IPS-20b (cell line): ENCODE data around the gene MCF2L.

Experiments
- H3K27ac ChIP-seq: one replicate; pipeline ENCODE4 v1.5.1; 2013; ENCODE audit warnings: low read length
- H3K27me3 ChIP-seq: 2 replicates; pipeline ENCODE4 v1.6.1; 2013; ENCODE audit warnings: mild to moderate bottlenecking, low read length, inconsistent platforms; ENCODE audit not compliant: insufficient read depth
- H3K36me3 ChIP-seq: 2 replicates; pipeline ENCODE4 v1.6.1; 2013; ENCODE audit warnings: low read depth, mild to moderate bottlenecking, inconsistent platforms, low read length, moderate library complexity; ENCODE audit not compliant: insufficient read depth
- H3K4me1 ChIP-seq: 2 replicates; pipeline ENCODE4 v1.6.1; 2013; ENCODE audit warnings: mild to moderate bottlenecking, control low read depth, inconsistent platforms, low read length, moderate library complexity; ENCODE audit not compliant: insufficient read depth
- H3K4me3 ChIP-seq: 2 replicates; pipeline ENCODE4 v1.5.1; 2013; ENCODE audit warnings: mild to moderate bottlenecking, low read length, inconsistent platforms
- H3K9ac ChIP-seq: 2 replicates; pipeline ENCODE4 v1.6.1; 2013; ENCODE audit warnings: low read depth, mild to moderate bottlenecking, inconsistent platforms, low read length, moderate library complexity
- H3K9me3 ChIP-seq: 2 replicates; pipeline ENCODE4 v1.6.1; 2013; ENCODE audit warnings: mild to moderate bottlenecking, low read depth, low read length, inconsistent platforms; ENCODE audit not compliant: insufficient read depth

MCF2L gene

GRCh38 chr13:112977091-112977490 lies 8.1 kb downstream of the MCF2L start:
- Histone ChIP-seq H3K9me3 (no peaks in the 10 kb centered on the region; the same call in 1 of the 2 replicates), H3K4me1 (no peaks in the 10 kb centered on the region), H3K27me3 (no peaks in the 10 kb centered on the region), H3K27ac (no peak overlapping the region), H3K9ac (no peak overlapping the region), H3K36me3 (no peaks in the 10 kb centered on the region), H3K4me3 (no peak overlapping the region)

DNA sequence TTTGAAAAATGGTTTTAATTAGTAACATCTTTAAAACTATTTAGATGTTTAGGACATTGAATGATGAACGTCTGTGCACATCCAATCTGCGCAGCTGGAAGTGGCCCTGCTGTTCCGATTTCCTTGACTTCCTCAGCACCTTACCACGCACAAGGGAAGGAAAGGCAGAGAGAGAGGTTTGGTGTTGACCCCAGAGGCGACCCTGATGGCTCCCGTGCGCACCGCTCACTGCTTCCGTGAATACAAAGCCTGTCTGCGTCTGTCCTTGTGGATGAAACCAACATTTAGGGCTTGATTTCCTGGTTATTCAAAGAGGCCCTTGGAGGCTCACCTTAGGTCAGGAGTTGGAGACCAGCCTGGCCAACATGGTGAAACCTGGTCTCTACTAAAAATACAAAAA lies 8.5 kb downstream of the MCF2L start:
- Histone ChIP-seq H3K27ac (no peak overlapping the region), H3K4me3 (no peak overlapping the region), H3K27me3 (no peaks in the 10 kb centered on the region), H3K36me3 (no peaks in the 10 kb centered on the region), H3K9ac (no peak overlapping the region), H3K9me3 (no peaks in the 10 kb centered on the region; the same call in 1 of the 2 replicates), H3K4me1 (no peaks in the 10 kb centered on the region)

- H3K27me3 ChIP-seq, result no peaks in the 10 kb centered on the region
Observed at GRCh38 chr13:112978561-112979405, 9.8 kb downstream of the MCF2L start.

DNA sequence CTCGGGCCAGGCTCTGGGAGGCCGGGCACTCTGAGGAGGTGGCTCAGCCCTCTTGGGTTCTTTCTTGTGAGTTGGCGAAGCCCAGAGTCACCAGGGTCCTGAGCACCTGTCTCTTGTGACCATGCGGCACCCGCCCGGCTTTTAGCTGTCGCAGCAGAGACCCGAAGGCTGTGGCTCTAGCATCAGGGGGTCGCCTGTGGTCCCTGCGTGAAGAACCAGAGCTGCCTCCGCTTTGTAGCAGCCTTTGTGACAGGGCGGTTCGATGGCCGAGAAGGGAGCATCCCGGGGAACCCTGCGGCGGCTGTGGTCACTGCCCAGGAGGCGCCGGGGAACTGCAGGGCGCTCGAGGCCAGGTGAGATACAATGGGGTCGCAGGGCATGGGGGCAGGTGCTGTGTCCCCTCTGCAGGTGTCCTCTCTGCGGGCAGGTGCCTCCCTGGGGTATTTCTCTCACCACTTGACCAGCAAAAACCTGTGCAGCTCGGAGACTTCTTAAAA lies 10.4 kb downstream of the MCF2L start:
- Histone ChIP-seq H3K9me3 (no peaks in the 10 kb centered on the region), H3K9ac (no peak overlapping the region), H3K4me3 (no peak overlapping the region), H3K27me3 (no peaks in the 10 kb centered on the region), H3K27ac (no peak overlapping the region), H3K4me1 (no peaks in the 10 kb centered on the region), H3K36me3 (no peaks in the 10 kb centered on the region)

More at GRCh38 chr13:112978561-112979405, 9.8 kb downstream of the MCF2L start:
- no peaks in the 10 kb centered on the region for H3K9me3 ChIP-seq
- no peak overlapping the region for H3K27ac ChIP-seq
- no peaks in the 10 kb centered on the region for H3K4me1 ChIP-seq
- no peaks in the 10 kb centered on the region for H3K36me3 ChIP-seq
- no peak overlapping the region for H3K4me3 ChIP-seq
- no peak overlapping the region for H3K9ac ChIP-seq

- Histone ChIP-seq H3K36me3 (no peaks in the 10 kb centered on the region), H3K4me1 (no peaks in the 10 kb centered on the region), H3K27ac (no peak overlapping the region), H3K4me3 (no peak overlapping the region), H3K9ac (no peak overlapping the region), H3K27me3 (no peaks in the 10 kb centered on the region), H3K9me3 (no peaks in the 10 kb centered on the region)
Observed at GRCh38 chr13:112980434-112980833, 11.4 kb downstream of the MCF2L start.

GRCh38 chr13:112981451-112981850 lies 12.4 kb downstream of the MCF2L start:
- Histone ChIP-seq H3K9ac (no peak overlapping the region), H3K4me3 (no peak overlapping the region), H3K27me3 (no peaks in the 10 kb centered on the region), H3K27ac (no peak overlapping the region), H3K36me3 (no peaks in the 10 kb centered on the region), H3K4me1 (no peaks in the 10 kb centered on the region), H3K9me3 (no peaks in the 10 kb centered on the region)

DNA sequence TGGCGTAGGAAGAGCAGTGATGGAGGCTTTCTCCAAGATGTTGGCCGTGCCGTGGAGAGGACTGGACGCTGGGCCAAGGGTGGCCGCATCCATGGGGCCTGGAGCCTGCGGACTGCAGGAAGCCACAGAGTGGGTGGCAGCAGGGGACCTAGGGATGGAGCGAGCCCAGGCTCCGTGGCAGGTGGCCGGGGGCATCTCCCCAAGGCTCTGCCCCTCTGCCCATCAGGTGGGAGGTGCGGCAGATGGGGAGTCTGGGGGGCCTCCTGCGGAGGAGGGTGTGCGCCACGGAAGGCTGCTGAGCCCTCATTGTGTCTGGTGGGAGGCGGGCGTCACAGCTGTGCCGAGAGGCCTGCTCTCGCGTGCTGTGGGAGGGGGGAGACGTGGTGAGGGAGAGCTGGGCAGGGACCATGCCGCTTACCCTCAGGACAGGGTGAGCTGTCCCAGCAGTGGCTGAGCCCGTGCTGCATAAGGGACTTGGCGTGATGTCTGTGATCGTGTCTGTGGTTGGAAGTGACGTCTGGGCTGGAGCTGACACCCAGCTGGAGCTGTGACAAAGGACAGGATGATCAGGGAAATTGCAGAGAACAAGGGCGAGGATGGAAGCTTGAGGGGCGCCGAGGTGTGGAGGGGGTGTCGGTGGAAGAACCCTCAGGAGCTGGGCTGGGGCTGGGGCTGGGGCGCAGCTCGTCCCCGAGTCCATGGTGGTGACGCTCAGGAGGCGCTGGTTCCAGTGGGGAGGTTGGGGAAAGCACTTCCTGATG lies 13.4 kb downstream of the MCF2L start:
- Histone ChIP-seq H3K9me3 (no peaks in the 10 kb centered on the region), H3K9ac (no peak overlapping the region), H3K27ac (no peak overlapping the region), H3K27me3 (no peaks in the 10 kb centered on the region), H3K4me1 (no peaks in the 10 kb centered on the region), H3K4me3 (no peak overlapping the region), H3K36me3 (no peaks in the 10 kb centered on the region)

DNA sequence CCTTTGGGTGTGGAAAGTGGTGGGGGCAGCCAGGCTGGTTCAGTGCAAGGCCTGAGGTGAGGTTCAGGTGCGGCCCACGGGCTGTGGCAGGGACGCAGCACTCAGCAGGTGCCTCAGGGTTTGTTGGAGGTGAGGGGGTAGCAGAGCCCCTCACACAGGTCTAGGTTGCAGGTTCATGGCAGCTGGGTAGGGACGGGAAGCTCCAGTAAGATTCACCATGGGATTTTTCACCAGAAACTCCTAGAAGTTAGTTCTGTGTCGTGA lies 14.0 kb downstream of the MCF2L start:
- Histone ChIP-seq H3K9me3 (no peaks in the 10 kb centered on the region), H3K4me1 (no peaks in the 10 kb centered on the region), H3K27ac (no peak overlapping the region), H3K4me3 (no peak overlapping the region), H3K36me3 (no peaks in the 10 kb centered on the region), H3K9ac (no peak overlapping the region), H3K27me3 (no peaks in the 10 kb centered on the region)

DNA sequence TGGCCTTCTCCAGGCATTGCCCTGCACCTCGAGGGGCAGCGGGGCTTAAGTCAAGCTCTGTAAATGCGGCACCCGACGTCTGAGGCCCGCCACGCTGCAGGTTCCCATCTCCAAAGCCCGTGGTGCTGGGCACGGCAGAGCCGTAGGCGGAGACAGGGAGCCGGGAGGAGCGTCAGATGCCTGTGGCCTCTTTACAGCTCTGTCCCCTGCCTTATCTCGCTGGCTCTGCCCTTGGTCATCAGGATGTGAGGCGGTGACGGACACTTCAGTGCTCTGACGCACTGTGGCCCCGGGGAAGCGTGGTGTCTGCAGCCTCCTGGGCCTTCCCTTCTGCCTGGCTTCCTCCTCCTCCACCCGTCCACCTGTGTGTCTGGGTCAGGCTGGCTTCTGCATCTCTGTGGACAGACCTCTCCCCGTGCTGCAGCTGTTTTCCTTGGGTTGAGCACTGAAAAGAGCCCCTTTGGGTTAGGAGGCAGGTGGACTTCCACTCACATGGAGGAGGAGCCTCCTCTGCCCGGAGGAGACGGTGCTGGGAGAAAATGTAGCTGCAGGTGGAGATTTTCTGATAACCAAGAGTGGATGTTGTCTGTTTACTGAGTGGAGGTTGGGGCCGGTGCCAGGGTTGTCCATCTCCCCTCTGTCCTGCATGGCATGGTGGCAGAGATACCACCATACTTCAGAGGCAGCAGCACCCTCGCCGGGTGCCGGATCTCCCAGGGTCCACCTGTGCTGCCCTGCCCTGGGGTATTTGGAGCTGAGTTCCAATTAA lies 14.6 kb downstream of the MCF2L start:
- H3K4me1 ChIP-seq, result no peaks in the 10 kb centered on the region
- no peaks in the 10 kb centered on the region for H3K36me3 ChIP-seq
- H3K9ac ChIP-seq, result no peak overlapping the region
- H3K4me3 ChIP-seq, result no peak overlapping the region
- H3K9me3 ChIP-seq, result no peaks in the 10 kb centered on the region
- no peak overlapping the region for H3K27ac ChIP-seq
- no peaks in the 10 kb centered on the region for H3K27me3 ChIP-seq

- no peak overlapping the region for H3K4me3 ChIP-seq
- H3K9ac ChIP-seq, result no peak overlapping the region
- H3K36me3 ChIP-seq, result no peaks in the 10 kb centered on the region
- H3K9me3 ChIP-seq, result peaks cover under 1% of the 10 kb centered on the region; the same call in 1 of the 2 replicates
- no peak overlapping the region for H3K27ac ChIP-seq
- no peaks in the 10 kb centered on the region for H3K27me3 ChIP-seq
- H3K4me1 ChIP-seq, result no peaks in the 10 kb centered on the region
Observed at GRCh38 chr13:112984501-112984900, 15.5 kb downstream of the MCF2L start.

DNA sequence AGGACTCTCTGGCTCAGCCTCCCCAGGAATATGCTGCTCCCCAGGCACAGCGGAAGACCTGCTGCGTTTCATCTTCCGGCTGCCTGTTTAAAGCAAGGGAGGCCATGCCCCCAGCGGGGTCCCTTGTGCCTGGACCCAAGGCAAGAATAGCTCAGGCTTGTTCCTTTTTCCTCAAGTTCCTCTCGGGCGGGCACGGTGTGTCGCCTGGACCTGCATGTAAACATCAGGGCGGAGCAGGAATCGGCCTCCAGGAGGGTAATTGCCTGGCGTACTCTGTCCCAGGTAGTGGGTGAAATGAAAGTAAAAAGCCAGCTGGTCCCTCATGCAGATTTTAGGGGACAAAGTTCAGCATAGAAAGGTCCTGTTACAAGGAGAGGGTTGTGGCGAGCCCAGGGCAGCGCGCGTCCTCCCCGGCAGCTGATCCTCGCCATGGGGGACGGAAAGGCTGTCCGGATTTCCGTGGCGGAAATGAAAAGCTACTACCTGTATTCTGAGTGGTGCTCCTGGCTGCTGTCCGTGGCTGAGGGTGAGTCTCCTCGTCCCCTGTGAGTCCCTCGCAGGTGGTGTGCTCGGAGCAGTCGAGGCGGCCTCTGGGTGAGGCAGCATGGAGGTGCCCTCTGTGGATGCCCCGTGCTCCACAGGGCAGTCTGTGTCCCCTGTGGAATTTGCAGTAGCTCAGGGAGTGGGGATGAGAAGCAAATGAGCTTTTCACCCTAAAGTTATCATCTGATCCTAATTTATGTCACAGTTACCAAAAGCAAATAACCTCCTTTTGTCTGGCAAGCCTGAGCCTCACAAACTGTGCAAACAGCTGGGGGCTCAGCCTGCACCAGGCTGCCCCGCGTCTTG lies 16.2 kb downstream of the MCF2L start:
- Histone ChIP-seq H3K4me1 (no peaks in the 10 kb centered on the region), H3K27ac (no peak overlapping the region), H3K27me3 (no peaks in the 10 kb centered on the region), H3K9ac (no peak overlapping the region), H3K9me3 (peaks cover 3% of the 10 kb centered on the region; the same call in 1 of the 2 replicates), H3K4me3 (no peak overlapping the region), H3K36me3 (no peaks in the 10 kb centered on the region)
